Stimulated activated naive CD8-positive, alpha-beta T cell treated with anti-CD3 and anti-CD28 coated beads, Interleukin-15, Interleukin-2, amounts not matched to agents 100 U/mL and 50 U/mL, for 24 hours (primary cell): Measurements from ENCODE around the gene ZNF563.

Experiments used
- ATAC-seq: fragments of 150-1000 bp; cut with Tn5 transposase; one replicate; pipeline ENCODE4 v1.10.0; 2021
- DNase-seq: peaks from one replicate; pipeline ENCODE4 v3.0.0; 2021

Gene ZNF563

GRCh38 chr19:12294249-12295158 lies 38.9 kb downstream of the ZNF563 start, which contains the start of gene ZNF44:
Gene ZNF44 (minus strand): TSS chr19:12294883. CDS start chr19:12294694, 189 bp downstream.
- DNase-seq (peak; percentile 95), ATAC-seq (peak; percentile 98)

GRCh38 chr19:12293777-12294248 lies 39.6 kb downstream of the ZNF563 start:
- peak; percentile 68 for DNase-seq
- ATAC-seq: peak; percentile 8

GRCh38 chr19:12289790-12290065 lies 43.7 kb downstream of the ZNF563 start:
- no peak for ATAC-seq
- DNase-seq: no peak

- ATAC-seq (no peak), DNase-seq (no peak)
Observed at GRCh38 chr19:12287958-12288500, 45.4 kb downstream of the ZNF563 start.

GRCh38 chr19:12284631-12285030 lies 48.8 kb downstream of the ZNF563 start:
- no peak for ATAC-seq

GRCh38 chr19:12284226-12284625 lies 49.2 kb downstream of the ZNF563 start:
- no peak for DNase-seq

More at GRCh38 chr19:12284631-12285030, 48.8 kb downstream of the ZNF563 start:
- no peak for DNase-seq

GRCh38 chr19:12278713-12279112 lies 54.7 kb downstream of the ZNF563 start:
- no peak for ATAC-seq
- no peak for DNase-seq

More at GRCh38 chr19:12284226-12284625, 49.2 kb downstream of the ZNF563 start:
- ATAC-seq: no peak

GRCh38 chr19:12272980-12273901 lies 60.2 kb downstream of the ZNF563 start:
- no peak for DNase-seq
- no peak for ATAC-seq

- ATAC-seq: no peak
- DNase-seq: no peak
Observed at GRCh38 chr19:12272386-12272785, 61.0 kb downstream of the ZNF563 start.

- DNase-seq: no peak
- ATAC-seq: no peak
Observed at GRCh38 chr19:12270854-12271253, 62.6 kb downstream of the ZNF563 start.
